HG02938 (cell line): ENCODE measurements around the gene TMPRSS13.
"Not testable (repeated sequence)": the region's sequence is repeated elsewhere in the genome, so short reads cannot be mapped to it uniquely, and the experiment has no call there.

Experiments used
- ATAC-seq: cut with Tn5 transposase; IDR thresholded peaks from one replicate; pipeline ENCODE4 v1.9.1; 2021; ENCODE audit warnings: mild to moderate bottlenecking, moderate library complexity; ENCODE audit not compliant: unreplicated experiment

Gene TMPRSS13

DNA sequence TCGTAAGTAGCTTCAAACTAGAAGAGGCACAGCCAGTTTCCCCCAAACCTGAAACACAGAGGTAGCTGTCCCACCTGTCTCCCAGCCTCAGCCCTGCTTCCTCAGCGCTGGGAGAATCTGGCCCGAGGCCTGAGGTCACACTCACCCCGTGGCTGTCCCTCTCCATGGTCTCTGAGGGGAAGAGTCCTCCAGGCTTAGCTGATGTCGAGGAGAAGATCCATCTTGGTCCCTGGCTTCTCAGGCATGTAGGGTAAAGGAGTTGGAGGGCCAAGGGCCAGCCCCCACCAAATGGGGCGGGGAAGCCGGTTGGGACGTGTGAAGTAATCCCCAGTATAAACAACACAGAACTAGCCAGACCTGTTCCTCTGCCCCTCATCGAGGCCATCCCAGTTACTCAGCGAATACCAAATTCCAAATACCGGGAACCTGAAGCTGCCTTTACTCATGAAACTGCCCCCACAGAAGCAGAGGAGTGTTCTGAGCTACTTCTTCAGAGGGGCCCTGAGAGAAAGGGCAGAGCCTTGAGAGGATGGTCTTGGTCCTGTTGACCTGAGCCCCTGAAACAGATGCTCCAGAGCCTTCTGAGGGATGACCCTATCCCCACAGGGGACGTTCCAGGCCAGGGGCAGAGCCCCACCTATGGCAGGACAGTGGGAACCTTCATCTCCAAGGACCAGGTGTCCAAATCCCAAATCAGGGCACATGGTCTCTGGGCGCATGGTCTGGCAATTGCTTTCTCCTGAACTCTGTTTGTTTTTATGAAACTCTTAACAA, at the start of gene TMPRSS13:
TSS of gene TMPRSS13 (minus strand) at position 261 of the 774 bp plus-strand sequence. CDS start at position 166, 95 bp downstream.
- no peak for ATAC-seq

DNA sequence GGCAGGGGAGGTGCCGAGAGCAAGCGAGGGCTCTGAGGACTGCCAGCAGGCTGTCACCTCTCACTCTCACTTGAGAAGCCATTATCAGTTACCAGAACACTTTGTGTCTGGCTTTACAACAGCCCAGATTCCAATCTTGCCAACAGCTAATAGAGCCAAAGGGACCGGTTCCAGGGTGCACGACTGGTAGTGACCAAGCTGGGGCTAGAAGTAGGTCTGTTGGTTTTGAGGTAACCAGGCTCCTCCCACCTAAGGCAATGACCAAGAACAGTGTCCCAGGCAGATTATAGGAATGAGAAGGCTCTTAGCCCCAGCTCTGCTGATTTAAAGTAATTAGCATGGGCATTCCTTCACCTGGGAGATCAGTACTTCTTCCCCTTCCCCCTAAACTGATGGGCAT, 49.8 kb upstream of the TMPRSS13 start:
- no peak for ATAC-seq

DNA sequence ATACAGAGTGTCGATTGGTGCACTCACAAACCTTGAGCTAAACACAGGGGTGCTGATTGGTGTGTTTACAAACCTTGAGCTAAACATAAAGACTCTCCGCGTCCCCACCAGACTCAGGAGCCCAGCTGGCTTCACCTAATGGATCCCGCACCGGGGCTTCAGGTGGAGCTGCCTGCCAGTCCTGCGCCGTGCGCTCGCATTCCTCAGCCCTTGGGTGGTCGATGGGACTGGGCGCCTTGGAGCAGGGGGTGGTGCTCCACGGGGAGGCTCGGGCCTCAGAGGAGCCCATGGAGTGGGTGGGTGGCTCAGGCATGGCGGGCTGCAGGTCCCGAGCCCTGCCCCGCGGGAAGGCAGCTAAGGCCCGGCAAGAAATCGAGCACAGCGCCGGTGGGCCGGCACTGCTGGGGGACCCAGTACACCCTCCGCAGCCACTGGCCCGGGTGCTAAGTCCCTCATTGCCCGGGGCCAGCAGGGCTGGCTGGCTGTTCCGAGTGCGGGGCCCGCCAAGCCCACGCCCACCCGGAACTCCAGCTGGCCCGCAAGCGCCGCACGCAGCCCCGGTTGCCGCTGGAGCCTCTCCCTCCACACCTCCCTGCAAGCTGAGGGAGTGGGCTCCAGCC, 49.2 kb upstream of the TMPRSS13 start:
- ATAC-seq: not testable (repeated sequence)

DNA sequence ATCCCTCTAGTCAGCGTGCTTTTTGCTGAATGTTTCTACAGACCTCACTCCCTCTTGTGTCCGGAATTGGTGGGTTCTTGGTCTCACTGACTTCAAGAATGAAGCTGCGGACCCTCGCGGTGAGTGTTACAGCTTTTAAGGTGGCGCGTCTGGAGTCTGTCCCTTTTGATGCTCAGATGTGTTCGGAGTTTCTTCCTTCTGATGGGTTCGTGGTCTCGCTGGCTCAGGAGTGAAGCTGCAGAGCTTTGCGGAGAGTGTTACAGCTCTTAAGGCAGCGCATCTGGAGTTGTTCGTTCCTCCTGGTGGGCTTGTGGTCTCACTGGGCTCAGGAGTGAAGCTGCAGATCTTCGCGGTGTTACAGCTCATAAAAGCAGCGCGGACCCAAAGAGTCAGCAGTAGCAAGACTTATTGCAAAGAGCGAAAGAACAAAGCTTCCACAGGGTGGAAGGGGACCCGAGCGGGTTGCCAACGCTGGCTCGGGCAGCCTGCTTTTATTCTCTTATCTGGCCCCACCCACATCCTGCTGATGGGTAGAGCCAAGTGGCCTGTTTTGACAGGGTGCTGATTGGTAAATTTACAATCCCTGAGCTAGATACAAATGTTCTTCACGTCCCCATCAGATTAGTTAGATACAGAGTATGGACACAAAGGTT, 48.5 kb upstream of the TMPRSS13 start:
- ATAC-seq: not testable (repeated sequence)

DNA sequence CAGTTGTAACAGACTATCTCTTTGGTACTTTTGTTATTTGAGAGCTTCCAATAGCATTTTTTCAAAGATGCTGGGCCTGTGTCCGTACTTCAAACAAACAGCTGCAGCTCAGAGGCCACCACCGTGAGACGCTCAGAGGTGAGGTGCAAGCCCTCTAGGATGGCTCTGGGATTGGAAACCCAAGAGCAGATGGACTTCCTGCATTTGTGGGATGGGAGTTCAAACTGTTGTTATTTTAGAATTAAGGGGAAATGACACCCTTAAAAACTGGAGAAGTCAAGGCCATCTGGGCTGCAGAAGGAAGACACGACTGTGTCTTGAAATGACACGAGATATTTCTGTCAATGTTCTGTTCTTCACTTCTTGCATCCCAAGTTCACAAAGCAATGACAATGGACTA, 47.8 kb upstream of the TMPRSS13 start:
- no peak for ATAC-seq

DNA sequence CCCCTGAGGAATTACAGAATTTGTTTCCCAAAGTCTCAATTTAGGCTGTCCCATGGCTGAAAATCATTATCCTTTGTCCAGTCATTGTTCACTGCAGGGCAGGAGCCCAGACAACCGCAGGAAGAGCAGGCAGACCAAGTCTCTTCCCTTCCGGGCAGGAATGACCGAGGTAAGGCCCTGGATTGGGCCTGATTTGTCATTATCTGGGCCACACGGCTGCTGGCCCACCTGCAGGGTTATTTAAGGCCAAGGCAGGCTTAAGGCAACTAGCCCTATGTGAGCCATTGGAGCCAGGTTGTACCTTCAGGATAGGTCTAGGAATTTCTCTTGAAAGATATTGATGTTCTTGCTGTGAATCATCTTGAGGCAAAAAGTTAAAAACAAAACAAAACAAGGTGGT, 47.2 kb upstream of the TMPRSS13 start:
- no peak for ATAC-seq

DNA sequence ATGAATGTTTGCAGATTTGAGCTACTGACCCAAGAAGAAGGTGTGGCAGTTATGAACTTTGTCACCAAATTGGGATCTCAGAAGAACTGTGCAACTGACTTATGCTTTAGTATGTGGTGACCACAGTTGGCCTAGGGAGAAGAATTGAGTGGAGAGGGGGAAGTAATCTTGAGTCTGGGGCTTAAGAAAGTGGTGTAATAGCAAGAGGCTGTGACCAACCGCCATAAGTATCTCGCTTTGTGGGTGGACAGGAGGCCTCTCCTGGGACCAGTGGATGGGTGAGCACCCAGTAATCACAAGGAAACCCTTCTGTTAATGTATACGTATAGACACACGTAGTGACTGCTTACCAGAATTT, 44.3 kb upstream of the TMPRSS13 start:
- ATAC-seq: no peak

DNA sequence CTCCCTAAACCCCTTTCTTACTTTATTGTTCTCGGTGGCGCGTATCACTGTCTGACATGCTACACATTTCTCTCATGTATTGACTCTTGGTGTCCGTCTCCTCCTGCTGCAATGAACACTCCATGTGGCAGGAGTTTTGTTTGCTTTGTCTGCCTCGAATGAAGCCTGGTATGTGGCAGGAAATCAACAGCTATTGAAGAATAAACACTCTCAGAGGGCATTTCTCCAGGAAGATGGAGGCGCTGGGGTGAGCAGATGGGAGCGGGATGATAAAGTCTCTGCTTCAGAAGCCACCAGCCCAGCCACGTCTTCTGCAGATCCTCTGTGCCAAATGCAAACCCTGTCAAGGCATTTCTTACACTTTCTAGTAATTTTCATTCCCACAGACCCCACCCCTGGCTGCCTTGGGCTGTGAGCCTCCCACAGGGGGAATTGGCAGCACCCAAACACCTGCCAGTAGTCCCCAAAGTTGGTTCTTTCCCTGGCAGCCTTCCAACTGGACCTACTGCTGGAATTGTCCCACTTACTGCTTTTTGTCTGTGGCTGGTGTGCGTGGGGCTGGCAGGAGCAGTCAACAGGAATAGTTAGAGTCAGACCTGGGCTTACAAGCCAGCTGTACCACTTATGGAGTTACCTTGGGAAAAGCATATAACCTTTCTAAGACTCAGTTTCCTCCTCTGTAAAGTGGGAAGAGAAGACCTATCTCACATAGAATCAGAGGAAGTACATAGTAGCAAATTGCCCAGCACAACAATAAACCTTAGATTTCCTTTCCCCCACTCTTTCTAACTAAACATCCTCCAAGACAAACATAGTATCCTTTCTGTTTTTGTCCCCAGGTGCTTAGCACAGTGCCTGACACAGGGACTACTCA, 43.7 kb upstream of the TMPRSS13 start:
- ATAC-seq: no peak

DNA sequence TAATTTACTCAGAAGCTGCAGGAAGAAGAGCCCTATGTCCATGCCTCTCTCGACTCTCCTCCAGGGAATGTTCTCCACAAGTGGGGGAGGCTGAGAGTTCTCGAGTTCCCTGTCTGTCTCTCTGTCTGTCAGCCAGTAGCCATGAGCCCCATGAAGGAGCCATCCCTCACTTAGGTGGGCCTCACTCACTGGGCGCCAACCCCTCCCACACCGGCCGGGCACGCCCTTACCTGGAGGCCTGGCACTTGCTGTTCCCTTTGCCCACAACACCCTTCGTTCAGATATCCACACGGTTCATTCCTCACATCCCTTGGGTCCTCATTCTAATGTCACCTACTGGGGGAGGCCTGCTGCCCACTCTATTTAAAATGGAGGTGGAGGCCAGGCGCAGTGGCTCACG, 42.8 kb upstream of the TMPRSS13 start:
- no peak for ATAC-seq

DNA sequence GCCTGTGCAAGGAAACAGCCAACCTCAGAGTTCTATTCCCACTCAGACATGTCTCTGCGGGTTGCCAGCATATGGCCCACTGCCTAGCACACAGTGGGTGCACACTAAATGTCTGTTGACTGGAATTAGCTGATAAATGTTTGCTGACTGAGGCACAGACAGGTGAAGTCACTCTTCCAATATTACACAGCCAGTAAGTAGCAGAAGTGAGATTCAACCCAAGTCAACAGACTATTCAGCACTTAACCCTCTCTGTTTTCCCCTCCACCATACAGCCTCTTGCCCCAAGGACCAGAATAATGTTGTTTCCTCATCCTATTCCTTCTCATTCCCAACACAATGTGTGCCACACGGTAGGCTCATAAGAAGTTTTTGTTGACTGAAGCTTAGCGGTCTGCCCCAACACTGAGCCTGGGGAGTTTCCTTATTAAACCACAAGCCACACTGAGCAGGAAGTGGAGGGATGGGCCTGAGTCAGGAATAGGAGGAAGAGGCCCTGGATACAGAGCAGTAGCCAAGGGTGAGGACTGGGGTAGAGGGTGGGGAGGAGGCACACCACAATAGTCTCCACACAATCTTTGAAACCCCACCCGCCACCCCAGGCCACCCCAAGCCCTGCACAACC, 41.3 kb upstream of the TMPRSS13 start:
- ATAC-seq: no peak

DNA sequence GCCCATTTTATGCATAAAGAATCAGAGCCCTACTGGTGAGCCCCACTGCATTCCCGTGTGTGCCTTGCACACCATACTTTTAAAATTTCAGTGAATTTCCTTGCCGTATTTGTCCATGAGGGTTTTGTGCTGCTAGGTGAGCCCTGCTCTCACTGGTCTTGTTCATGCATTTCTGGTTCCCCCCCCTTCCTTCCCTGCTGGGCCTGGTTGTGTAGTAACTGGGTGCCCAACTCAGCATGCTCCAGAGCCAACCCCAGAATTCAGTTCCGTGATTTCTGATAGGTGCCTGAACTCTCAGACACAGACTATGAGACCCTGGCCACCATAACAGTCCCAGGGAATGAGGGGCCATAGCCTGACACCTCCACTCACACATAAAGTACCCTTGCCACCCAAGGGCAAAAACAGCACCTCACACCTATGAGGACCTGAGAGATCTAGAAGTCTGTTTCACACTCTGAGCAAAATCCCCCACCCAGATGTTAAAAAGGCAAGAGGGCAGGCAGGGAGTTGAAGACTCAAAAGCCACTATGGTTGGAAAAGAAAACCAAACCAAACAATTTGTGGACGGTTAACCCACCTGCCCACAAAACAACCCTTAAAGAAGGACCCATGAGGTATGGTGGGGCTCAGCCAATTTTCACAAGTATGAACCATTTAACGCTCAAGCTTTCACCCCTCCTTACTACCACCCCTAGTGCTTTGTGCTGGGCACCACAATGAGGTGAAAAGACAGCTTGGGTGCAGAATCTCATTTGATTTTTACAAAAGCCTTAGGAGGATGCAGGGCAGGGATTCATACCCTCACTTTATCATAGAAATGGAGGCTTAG, 40.2 kb upstream of the TMPRSS13 start:
- ATAC-seq: no peak

DNA sequence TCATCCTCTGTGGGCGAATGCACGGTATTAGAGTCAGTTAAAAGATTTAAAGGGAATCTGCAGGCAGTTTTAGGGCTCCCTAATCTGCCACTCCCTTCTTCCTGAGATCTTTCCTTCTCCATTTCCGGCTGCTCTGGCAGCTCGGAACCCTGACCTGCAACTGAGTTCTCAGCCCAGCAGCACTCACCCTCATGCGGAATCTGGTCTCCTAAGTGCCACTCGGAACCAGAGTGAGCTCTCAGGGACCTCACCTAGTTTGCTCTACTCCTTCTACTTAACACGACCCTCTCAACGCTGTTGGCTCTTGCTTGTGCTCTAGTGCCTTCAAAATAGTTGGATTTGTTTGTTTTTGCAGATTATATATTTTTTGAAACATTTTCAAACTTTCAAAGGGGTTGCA, 37.7 kb upstream of the TMPRSS13 start:
- no peak for ATAC-seq

DNA sequence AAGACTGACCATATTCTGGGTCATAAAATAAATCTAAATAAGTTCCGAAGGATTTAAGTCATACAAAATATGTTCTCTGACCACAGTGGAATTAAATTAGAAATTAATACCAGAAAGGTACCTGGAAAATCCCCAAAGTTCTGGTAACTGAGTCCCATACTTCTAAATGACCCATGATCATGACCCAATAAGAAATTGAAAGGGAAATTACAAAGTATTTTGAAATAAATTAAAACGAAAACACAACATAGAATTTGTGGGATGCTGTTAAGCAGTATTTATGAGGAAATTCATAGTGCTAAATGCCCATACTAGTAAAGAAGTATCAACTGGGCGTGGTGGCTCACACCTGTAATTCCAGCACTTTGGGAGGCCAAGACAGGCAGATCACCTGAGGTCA, 33.6 kb upstream of the TMPRSS13 start:
- ATAC-seq: no peak

DNA sequence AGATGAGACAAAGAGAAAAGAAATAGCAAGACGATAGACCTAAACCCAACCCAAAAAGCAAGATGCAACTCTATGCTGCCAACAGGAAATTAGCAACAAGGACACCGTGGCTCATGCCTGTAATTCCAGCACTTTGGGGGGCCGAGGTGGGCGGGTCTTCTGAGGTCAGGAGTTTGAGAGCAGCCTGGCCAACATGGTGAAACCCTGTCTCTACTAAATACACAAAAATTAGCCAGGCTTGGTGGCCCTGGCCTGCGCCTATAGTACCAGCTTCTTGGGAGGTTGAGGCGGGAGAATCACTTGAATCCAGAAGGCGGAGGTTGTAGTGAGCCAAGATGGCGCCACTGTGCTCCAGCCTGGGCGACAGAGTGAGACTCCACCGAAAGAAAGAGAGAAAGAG, 32.7 kb upstream of the TMPRSS13 start:
- no peak for ATAC-seq

DNA sequence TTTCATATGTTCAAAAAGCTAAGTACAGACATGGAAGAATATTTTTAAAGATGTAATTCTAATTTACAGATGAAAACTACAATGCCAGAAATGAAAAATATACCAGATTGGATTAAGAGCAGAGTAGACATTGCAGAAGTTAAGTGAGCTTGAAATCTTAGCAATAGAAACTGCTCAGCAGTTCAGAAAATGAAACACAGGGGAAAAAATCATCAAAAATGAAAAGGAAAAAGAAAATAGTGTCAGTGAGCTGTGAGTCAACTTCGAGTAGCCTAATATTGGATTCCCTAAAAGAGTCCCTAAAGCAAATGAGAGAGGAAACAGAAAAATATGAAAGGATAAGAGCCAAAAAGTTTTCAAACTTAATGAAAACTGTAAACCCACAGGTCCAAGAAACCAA, 31.2 kb upstream of the TMPRSS13 start:
- no peak for ATAC-seq

DNA sequence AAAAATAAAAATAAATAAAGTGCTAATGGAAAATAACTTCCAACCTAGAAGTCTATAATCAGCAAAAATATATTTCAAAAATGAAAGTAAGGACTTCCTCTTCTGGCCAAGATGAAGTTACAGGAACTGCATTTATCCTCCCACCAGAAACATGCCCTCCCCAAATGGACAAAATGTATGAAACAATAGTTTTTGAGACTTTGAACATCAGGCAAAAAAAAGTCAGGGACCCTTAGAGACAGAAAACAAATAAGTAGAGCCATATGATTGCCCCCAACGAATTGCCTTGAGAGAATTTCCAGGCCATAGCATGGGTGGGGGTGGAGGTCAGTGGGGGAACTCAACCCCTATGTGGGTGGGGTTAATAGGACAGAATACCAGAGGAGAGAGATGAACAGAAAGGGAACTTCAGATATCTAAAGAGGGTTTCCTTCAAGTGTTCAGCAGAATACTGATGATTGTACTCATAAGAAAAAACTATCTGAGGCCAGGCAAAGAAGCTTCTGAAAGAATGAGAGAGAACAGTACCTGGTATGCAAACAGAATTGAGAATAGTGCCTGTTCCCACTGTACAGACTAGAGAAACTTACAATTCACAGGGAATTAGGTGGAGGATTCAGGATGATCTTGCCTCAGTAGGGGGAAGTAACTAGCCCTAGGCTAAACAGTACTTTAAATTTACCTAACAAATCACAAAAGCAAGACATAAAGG, 30.4 kb upstream of the TMPRSS13 start:
- ATAC-seq: no peak

DNA sequence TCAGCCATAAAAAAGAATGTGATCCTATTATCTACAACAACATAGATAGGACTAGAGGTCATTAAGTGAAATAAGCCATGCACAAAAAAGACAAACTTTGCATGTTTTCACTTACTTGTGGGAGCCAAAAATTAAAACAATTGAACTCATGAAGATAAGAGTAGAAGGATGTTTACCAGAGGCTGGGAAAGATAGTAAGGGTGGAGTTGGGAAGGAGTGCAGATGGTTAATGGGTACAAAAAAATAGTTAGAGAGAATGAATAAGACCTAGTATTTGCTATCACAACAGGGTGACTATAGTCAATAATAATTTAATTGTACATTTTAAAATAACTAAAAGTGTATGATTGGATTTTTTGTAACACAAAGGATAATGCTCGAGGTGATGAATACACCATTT, 29.7 kb upstream of the TMPRSS13 start:
- ATAC-seq: no peak

DNA sequence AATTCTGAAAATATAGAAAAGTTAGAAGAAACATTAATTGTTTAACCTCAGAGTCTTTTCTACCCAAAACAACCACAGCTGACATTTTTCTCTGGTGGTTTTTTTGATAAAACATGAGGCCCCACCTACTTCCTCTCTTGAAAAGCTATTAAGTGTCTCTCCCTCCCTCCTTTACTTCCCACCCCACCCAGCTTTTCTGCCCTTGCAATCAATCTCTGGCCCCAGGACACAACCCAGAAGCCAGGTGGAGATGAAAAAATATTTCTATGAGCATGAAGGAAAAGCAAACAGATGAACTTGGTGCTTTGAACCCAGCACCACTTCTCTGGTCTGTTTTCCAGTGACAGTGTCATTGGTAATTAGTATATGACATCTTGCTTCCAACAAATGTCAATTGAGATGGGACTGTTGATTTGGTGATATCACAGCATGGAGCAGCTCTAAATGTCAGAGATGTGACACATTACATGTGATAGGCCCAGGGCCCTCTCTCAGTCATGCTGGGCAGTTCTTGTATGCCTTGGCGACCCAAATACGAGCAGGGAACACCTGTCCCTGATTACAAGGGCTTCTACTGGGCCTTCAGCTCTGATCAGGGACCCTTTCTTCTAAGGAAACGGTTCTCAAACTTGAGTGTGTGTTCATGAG, 23.9 kb upstream of the TMPRSS13 start:
- ATAC-seq: no peak
